K562 (cell line): ENCODE results near the gene SLC4A1. TPM values are rescaled to one million over a fixed set of nuclear protein-coding genes. Genes with fewer than 3 reads are reported as not detected.

ENCODE experiments used
- FOXM1 ChIP-seq, 2 experiments: fragments of 450-650 bp in 1 of 2; sonication (generic) in 1 of 2; formaldehyde crosslinking in 1 of 2; IDR thresholded peaks; 2 replicates each; pipeline versions ENCODE4 v1.6.1 to v1.9.0; 2017 to 2022; ENCODE audit warnings: low read depth in 2 of 2, mild to moderate bottlenecking in 2 of 2, missing genetic modification reagents in 1 of 2, moderate library complexity in 1 of 2
- HDAC1 ChIP-seq, 2 experiments: fragments of 450-650 bp; IDR thresholded peaks; 2 replicates each; pipeline ENCODE4 v1.6.1; 2016 to 2017; ENCODE audit warnings: inconsistent platforms in 1 of 2, mild to moderate bottlenecking in 1 of 2, moderate library complexity in 1 of 2
- HMG20A ChIP-seq: fragments of 450-650 bp; formaldehyde crosslinking; conservative IDR thresholded peaks from 2 replicates; pipeline ENCODE4 v1.4.0; 2020; ENCODE audit warnings: mild to moderate bottlenecking, mixed read lengths
- HSF4 ChIP-seq: fragments of 250-450 bp; sonication (Bioruptor Pico); IDR thresholded peaks from 2 replicates; pipeline ENCODE4 v2.1.2; 2022; ENCODE audit warnings: mild to moderate bottlenecking, moderate library complexity, borderline replicate concordance
- KDM5B ChIP-seq: fragments of 200-600 bp; sonication (generic); IDR thresholded peaks from 2 replicates; pipeline ENCODE4 v1.6.1; 2012; ENCODE audit warnings: low read depth, mild to moderate bottlenecking, moderate library complexity, low read length, control low read depth, inconsistent platforms; ENCODE audit not compliant: insufficient replicate concordance
- MIER1 ChIP-seq: fragments of 450-650 bp; IDR thresholded peaks from 2 replicates; pipeline ENCODE4 v1.6.1; 2016; ENCODE audit warnings: antibody characterized with exemption, mild to moderate bottlenecking, low read depth
- MTA3 ChIP-seq: fragments of 450-650 bp; formaldehyde crosslinking; IDR thresholded peaks from 2 replicates; pipeline ENCODE4 v1.6.1; 2017; ENCODE audit warnings: mild to moderate bottlenecking, borderline replicate concordance
- MYC ChIP-seq, 2 experiments: fragments of 250-450 bp in 1 of 2; sonication (Bioruptor Pico) in 1 of 2; IDR thresholded peaks; 2 replicates each; pipeline versions ENCODE4 v1.5.1 to v1.6.1; 2012 to 2021; ENCODE audit warnings: low read depth in 2 of 2, borderline replicate concordance in 1 of 2, improper control_type of control experiment in 1 of 2, low read length in 1 of 2, mild to moderate bottlenecking in 1 of 2, moderate library complexity in 1 of 2
- NFRKB ChIP-seq: fragments of 450-650 bp; IDR thresholded peaks from 2 replicates; pipeline ENCODE4 v1.6.1; 2016; ENCODE audit warnings: low read depth
- NR2C1 ChIP-seq, 2 experiments: fragments of 450-650 bp; IDR thresholded peaks; 2 replicates each; pipeline ENCODE4 v1.6.1; 2017; ENCODE audit warnings: mild to moderate bottlenecking in 2 of 2, antibody characterized with exemption in 1 of 2, inconsistent platforms in 1 of 2, missing compliant biosample characterization in 1 of 2, missing genetic modification characterization in 1 of 2
- PHF8 ChIP-seq: fragments of 200-600 bp; sonication (generic); IDR thresholded peaks from 2 replicates; pipeline ENCODE4 v1.6.1; 2012; ENCODE audit warnings: mixed run types, mild to moderate bottlenecking, inconsistent platforms, low read length, moderate library complexity, borderline replicate concordance
- SMARCE1 ChIP-seq: fragments of 450-650 bp; IDR thresholded peaks from 2 replicates; pipeline ENCODE4 v1.7.1; 2016; ENCODE audit warnings: mild to moderate bottlenecking
- STAT5B ChIP-seq: fragments of 250-450 bp; sonication (Bioruptor Pico); IDR thresholded peaks from 2 replicates; pipeline ENCODE4 v1.8.0; 2021; ENCODE audit warnings: mild to moderate bottlenecking, inconsistent platforms
- ZNF146 ChIP-seq: IDR thresholded peaks from one replicate; pipeline ENCODE4 v1.6.1; 2018; ENCODE audit warnings: missing compliant biosample characterization; ENCODE audit not compliant: unreplicated experiment
- ZNF165 ChIP-seq: fragments of 250-450 bp; sonication (Bioruptor Pico); IDR thresholded peaks from 2 replicates; pipeline ENCODE4 v1.4.0; 2020; ENCODE audit warnings: borderline replicate concordance
- polyA plus RNA-seq, 8 experiments: library from polyadenylated mRNA; depleted of rRNA in 4 of 8; stranded (reverse) in 5 of 8; unstranded in 3 of 8; fragments of >200 nt; fragmentation: Nextera tagmentation in 2 of 8; fragmentation: Illumina TruSeq in 1 of 8; extraction: Ambion mirVana in 2 of 8; extraction: Trizol in 1 of 8; gene quantifications; 2 replicates each; pipeline versions ENCODE4 v1.2.1 to v1.2.3, GENCODE V29; 2011 to 2014; ENCODE audit warnings: inconsistent platforms in 1 of 8, missing spikeins in 1 of 8
- total RNA-seq, 7 experiments: library from RNA; depleted of rRNA in 6 of 7; stranded (reverse); fragments of >200 nt in 6 of 7; fragmentation: Illumina TruSeq in 2 of 7; extraction: Trizol in 2 of 7; gene quantifications; 2 replicates each; pipeline versions ENCODE4 v1.2.1 to v1.2.3, GENCODE V29; 2011 to 2021; ENCODE audit warnings: low replicate concordance in 1 of 7
- TF ChIP-seq, protein P1 (sequence below): fragments of 250-450 bp; sonication (Bioruptor Pico); IDR thresholded peaks from 2 replicates; pipeline ENCODE4 v1.9.0; 2021; ENCODE audit warnings: mild to moderate bottlenecking, inconsistent platforms
- TF ChIP-seq, protein P2 (sequence below): fragments of 250-450 bp; sonication (Bioruptor Pico); IDR thresholded peaks from 2 replicates; pipeline ENCODE4 v1.4.0; 2020

Gene SLC4A1
- total and polyA plus RNA-seq, 9 of the 15 experiments (the other 6 are each of a cell fraction or from before 2014, with no cell fraction given), result 0.14 to 1.00 (median 0.53) TPM

DNA sequence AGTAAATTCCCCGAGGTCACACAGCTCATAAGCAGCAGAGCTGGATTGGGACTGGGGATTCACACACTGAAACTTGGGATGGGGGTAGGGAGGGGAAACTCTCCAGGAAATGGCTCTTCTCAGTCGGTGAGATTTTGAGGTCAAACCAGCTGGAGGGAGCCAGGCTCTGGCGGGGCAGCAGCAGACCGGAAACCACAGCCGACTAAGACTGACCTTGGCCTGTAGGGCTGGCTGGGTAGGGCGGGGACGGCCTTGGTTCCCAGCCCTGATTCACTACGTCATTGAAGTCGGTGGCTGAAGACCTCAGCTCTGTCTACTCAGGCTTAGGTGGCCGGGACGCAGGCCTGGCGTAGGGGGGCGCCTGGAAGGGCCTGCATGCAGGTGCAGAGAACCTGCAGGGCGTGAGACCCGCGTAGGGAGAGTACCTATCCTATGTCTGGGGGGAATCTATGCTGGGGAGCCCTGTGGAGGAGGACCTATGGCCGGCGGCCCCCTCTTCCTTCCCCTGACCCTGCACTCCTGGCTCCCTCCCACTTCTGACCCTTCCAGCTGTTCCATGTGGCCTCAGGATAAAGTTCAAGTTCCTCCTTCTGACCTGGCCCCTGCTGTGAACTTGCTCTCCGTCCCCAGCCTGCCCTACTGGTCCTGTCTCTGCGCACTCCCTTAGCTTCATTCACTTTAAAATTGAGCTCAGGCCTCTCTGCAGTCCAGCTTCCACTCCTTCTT lies 11.9 kb upstream of the SLC4A1 start (continued):
- TF ChIP-seq HDAC1 (IDR thresholded peaks at IDR 0.05), result peak in 1 of 2 experiments; percentile 48; a peak in 1 of 4 replicates
- no peak for TF ChIP-seq NFRKB
- TF ChIP-seq HMG20A (CRISPR knock-in tag), result no peak
- no peak for TF ChIP-seq STAT5B (CRISPR knock-in tag)
- TF ChIP-seq NR2C1 (IDR thresholded peaks at IDR 0.05), result peak; percentile 87
- peak; percentile 86 for TF ChIP-seq NR2C1 (tag; IDR thresholded peaks at IDR 0.05)
- peak; percentile 28; the same call in 1 of the 2 replicates for TF ChIP-seq SMARCE1
- TF ChIP-seq HSF4 (CRISPR knock-in tag), result no peak
- no peak for TF ChIP-seq FOXM1 (IDR thresholded peaks at IDR 0.05; ENCODE audit: low read depth)
- TF ChIP-seq FOXM1 (CRISPR knock-in tag; IDR thresholded peaks at IDR 0.05; ENCODE audit: low read depth), result no peak
- TF ChIP-seq ZNF165 (CRISPR knock-in tag), result no peak
- peak; percentile 61; the same call in 1 of the 2 replicates for TF ChIP-seq MTA3
- TF ChIP-seq ZNF146 (CRISPR knock-in tag), result no peak
- no peak; the same call in 1 of the 2 replicates for TF ChIP-seq MYC (IDR thresholded peaks at IDR 0.05; ENCODE audit: low read depth, low read length)
- TF ChIP-seq MYC (CRISPR knock-in tag; IDR thresholded peaks at IDR 0.05; ENCODE audit: borderline replicate concordance, low read depth), result peak; percentile 39; the same call in 1 of the 2 replicates
- TF ChIP-seq, protein P1, sequence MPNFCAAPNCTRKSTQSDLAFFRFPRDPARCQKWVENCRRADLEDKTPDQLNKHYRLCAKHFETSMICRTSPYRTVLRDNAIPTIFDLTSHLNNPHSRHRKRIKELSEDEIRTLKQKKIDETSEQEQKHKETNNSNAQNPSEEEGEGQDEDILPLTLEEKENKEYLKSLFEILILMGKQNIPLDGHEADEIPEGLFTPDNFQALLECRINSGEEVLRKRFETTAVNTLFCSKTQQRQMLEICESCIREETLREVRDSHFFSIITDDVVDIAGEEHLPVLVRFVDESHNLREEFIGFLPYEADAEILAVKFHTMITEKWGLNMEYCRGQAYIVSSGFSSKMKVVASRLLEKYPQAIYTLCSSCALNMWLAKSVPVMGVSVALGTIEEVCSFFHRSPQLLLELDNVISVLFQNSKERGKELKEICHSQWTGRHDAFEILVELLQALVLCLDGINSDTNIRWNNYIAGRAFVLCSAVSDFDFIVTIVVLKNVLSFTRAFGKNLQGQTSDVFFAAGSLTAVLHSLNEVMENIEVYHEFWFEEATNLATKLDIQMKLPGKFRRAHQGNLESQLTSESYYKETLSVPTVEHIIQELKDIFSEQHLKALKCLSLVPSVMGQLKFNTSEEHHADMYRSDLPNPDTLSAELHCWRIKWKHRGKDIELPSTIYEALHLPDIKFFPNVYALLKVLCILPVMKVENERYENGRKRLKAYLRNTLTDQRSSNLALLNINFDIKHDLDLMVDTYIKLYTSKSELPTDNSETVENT (CRISPR knock-in tag), result no peak
- peak; percentile 51 for TF ChIP-seq KDM5B
- peak; percentile 54; the same call in 1 of the 2 replicates for TF ChIP-seq PHF8
- TF ChIP-seq MIER1, result 0 out of 2 replicates have a peak, but pooled peaks have one; percentile 18
- TF ChIP-seq, protein P2, sequence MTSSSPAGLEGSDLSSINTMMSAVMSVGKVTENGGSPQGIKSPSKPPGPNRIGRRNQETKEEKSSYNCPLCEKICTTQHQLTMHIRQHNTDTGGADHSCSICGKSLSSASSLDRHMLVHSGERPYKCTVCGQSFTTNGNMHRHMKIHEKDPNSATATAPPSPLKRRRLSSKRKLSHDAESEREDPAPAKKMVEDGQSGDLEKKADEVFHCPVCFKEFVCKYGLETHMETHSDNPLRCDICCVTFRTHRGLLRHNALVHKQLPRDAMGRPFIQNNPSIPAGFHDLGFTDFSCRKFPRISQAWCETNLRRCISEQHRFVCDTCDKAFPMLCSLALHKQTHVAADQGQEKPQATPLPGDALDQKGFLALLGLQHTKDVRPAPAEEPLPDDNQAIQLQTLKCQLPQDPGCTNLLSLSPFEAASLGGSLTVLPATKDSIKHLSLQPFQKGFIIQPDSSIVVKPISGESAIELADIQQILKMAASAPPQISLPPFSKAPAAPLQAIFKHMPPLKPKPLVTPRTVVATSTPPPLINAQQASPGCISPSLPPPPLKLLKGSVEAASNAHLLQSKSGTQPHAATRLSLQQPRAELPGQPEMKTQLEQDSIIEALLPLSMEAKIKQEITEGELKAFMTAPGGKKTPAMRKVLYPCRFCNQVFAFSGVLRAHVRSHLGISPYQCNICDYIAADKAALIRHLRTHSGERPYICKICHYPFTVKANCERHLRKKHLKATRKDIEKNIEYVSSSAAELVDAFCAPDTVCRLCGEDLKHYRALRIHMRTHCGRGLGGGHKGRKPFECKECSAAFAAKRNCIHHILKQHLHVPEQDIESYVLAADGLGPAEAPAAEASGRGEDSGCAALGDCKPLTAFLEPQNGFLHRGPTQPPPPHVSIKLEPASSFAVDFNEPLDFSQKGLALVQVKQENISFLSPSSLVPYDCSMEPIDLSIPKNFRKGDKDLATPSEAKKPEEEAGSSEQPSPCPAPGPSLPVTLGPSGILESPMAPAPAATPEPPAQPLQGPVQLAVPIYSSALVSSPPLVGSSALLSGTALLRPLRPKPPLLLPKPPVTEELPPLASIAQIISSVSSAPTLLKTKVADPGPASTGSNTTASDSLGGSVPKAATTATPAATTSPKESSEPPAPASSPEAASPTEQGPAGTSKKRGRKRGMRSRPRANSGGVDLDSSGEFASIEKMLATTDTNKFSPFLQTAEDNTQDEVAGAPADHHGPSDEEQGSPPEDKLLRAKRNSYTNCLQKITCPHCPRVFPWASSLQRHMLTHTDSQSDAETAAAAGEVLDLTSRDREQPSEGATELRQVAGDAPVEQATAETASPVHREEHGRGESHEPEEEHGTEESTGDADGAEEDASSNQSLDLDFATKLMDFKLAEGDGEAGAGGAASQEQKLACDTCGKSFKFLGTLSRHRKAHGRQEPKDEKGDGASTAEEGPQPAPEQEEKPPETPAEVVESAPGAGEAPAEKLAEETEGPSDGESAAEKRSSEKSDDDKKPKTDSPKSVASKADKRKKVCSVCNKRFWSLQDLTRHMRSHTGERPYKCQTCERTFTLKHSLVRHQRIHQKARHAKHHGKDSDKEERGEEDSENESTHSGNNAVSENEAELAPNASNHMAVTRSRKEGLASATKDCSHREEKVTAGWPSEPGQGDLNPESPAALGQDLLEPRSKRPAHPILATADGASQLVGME (CRISPR knock-in tag), result no peak
